HepG2 (cell line): ENCODE measurements around the gene VEGFB. TPM values are rescaled to one million over a fixed set of nuclear protein-coding genes. Genes with fewer than 3 reads are reported as not detected.

ENCODE experiments used
- ATF3 ChIP-seq: sonication (generic); formaldehyde crosslinking; IDR thresholded peaks from 2 replicates; pipeline ENCODE4 v1.4.0; 2020; ENCODE audit warnings: missing genetic modification reagents
- CBFB ChIP-seq: sonication (generic); formaldehyde crosslinking; IDR thresholded peaks from 2 replicates; pipeline ENCODE4 v1.4.0; 2020; ENCODE audit warnings: missing genetic modification reagents
- FOXK2 ChIP-seq: fragments of 450-650 bp; IDR thresholded peaks from 2 replicates; pipeline ENCODE4 v1.6.1; 2016
- MIXL1 ChIP-seq: IDR thresholded peaks from 2 replicates; pipeline ENCODE4 v1.6.1; 2016
- XBP1 ChIP-seq: sonication (generic); formaldehyde crosslinking; IDR thresholded peaks from 2 replicates; pipeline ENCODE4 v1.5.0; 2020; ENCODE audit warnings: missing genetic modification reagents
- ZBTB1 ChIP-seq: sonication (generic); formaldehyde crosslinking; IDR thresholded peaks from 2 replicates; pipeline ENCODE4 v1.4.0; 2020; ENCODE audit warnings: missing genetic modification reagents, borderline replicate concordance
- ZNF275 ChIP-seq: sonication (generic); formaldehyde crosslinking; IDR thresholded peaks from 2 replicates; pipeline ENCODE4 v1.8.0; 2022; ENCODE audit warnings: missing genetic modification reagents, mild to moderate bottlenecking, inconsistent platforms, borderline replicate concordance
- ZNF558 ChIP-seq: sonication (generic); formaldehyde crosslinking; IDR thresholded peaks from 2 replicates; pipeline ENCODE4 v1.9.0; 2022; ENCODE audit warnings: mild to moderate bottlenecking, missing genetic modification reagents, borderline replicate concordance
- ZNF850 ChIP-seq: sonication (generic); formaldehyde crosslinking; conservative IDR thresholded peaks from 2 replicates; pipeline ENCODE4 v1.9.0; 2021; ENCODE audit warnings: mild to moderate bottlenecking, missing genetic modification reagents
- ZSCAN31 ChIP-seq: sonication (generic); formaldehyde crosslinking; IDR thresholded peaks from 2 replicates; pipeline ENCODE4 v1.5.0; 2020; ENCODE audit warnings: low read depth, mild to moderate bottlenecking, missing genetic modification reagents
- polyA plus RNA-seq, 8 experiments: library from polyadenylated mRNA; depleted of rRNA in 3 of 8; stranded (reverse) in 7 of 8; unstranded in 1 of 8; fragments of >200 nt; fragmentation: Illumina TruSeq in 4 of 8; extraction: Trizol in 4 of 8; gene quantifications; 2 replicates each; pipeline versions ENCODE4 v1.2.1 to v1.2.3, GENCODE V29; 2011 to 2016; ENCODE audit warnings: low read depth in 4 of 8, missing spikeins in 1 of 8, mixed read lengths in 1 of 8; ENCODE audit not compliant: insufficient read depth in 1 of 8
- total RNA-seq, 5 experiments: library from RNA; depleted of rRNA; stranded (reverse); fragments of >200 nt; fragmentation: Illumina TruSeq; extraction: Trizol; gene quantifications; 2 replicates each; pipeline ENCODE4 v1.2.3, GENCODE V29; 2016; ENCODE audit warnings: low read depth in 1 of 5
- TF ChIP-seq, protein P1 (sequence below): sonication (generic); formaldehyde crosslinking; IDR thresholded peaks from 2 replicates; pipeline ENCODE4 v1.4.0; 2020; ENCODE audit warnings: missing genetic modification reagents, borderline replicate concordance
- TF ChIP-seq, protein P2 (sequence below): sonication (generic); formaldehyde crosslinking; IDR thresholded peaks from 2 replicates; pipeline ENCODE4 v1.9.0; 2022; ENCODE audit warnings: missing genetic modification reagents, mild to moderate bottlenecking, borderline replicate concordance
- TF ChIP-seq, protein P3 (sequence below): sonication (generic); formaldehyde crosslinking; IDR thresholded peaks from 2 replicates; pipeline ENCODE4 v1.4.0; 2020; ENCODE audit warnings: mild to moderate bottlenecking, missing genetic modification reagents
- TF ChIP-seq, protein P4 (sequence below): sonication (generic); formaldehyde crosslinking; IDR thresholded peaks from 2 replicates; pipeline ENCODE4 v1.8.1; 2023; ENCODE audit warnings: mild to moderate bottlenecking, moderate library complexity, missing genetic modification reagents

VEGFB gene
- total and polyA plus RNA-seq, 2 of the 13 experiments (the other 11 are each of a cell fraction or from before 2014, with no cell fraction given), result 9.0 to 11.3 TPM

- TF ChIP-seq, protein P1, sequence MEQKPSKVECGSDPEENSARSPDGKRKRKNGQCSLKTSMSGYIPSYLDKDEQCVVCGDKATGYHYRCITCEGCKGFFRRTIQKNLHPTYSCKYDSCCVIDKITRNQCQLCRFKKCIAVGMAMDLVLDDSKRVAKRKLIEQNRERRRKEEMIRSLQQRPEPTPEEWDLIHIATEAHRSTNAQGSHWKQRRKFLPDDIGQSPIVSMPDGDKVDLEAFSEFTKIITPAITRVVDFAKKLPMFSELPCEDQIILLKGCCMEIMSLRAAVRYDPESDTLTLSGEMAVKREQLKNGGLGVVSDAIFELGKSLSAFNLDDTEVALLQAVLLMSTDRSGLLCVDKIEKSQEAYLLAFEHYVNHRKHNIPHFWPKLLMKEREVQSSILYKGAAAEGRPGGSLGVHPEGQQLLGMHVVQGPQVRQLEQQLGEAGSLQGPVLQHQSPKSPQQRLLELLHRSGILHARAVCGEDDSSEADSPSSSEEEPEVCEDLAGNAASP (CRISPR knock-in tag), result peak; percentile 55
- peak; percentile 40; the same call in 1 of the 2 replicates for TF ChIP-seq ZNF558 (CRISPR knock-in tag)
- TF ChIP-seq ZBTB1 (CRISPR knock-in tag), result no peak
- peak; percentile 69; the same call in 1 of the 2 replicates for TF ChIP-seq ZSCAN31
- TF ChIP-seq CBFB (CRISPR knock-in tag), result 0 out of 2 replicates have a peak, but pooled peaks have one; percentile 10
- TF ChIP-seq, protein P2, sequence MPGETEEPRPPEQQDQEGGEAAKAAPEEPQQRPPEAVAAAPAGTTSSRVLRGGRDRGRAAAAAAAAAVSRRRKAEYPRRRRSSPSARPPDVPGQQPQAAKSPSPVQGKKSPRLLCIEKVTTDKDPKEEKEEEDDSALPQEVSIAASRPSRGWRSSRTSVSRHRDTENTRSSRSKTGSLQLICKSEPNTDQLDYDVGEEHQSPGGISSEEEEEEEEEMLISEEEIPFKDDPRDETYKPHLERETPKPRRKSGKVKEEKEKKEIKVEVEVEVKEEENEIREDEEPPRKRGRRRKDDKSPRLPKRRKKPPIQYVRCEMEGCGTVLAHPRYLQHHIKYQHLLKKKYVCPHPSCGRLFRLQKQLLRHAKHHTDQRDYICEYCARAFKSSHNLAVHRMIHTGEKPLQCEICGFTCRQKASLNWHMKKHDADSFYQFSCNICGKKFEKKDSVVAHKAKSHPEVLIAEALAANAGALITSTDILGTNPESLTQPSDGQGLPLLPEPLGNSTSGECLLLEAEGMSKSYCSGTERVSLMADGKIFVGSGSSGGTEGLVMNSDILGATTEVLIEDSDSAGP, result peak; percentile 71; the same call in 1 of the 2 replicates
- TF ChIP-seq MIXL1, result 0 out of 2 replicates have a peak, but pooled peaks have one; percentile 40
- no peak for TF ChIP-seq XBP1 (CRISPR knock-in tag)
- TF ChIP-seq, protein P3, sequence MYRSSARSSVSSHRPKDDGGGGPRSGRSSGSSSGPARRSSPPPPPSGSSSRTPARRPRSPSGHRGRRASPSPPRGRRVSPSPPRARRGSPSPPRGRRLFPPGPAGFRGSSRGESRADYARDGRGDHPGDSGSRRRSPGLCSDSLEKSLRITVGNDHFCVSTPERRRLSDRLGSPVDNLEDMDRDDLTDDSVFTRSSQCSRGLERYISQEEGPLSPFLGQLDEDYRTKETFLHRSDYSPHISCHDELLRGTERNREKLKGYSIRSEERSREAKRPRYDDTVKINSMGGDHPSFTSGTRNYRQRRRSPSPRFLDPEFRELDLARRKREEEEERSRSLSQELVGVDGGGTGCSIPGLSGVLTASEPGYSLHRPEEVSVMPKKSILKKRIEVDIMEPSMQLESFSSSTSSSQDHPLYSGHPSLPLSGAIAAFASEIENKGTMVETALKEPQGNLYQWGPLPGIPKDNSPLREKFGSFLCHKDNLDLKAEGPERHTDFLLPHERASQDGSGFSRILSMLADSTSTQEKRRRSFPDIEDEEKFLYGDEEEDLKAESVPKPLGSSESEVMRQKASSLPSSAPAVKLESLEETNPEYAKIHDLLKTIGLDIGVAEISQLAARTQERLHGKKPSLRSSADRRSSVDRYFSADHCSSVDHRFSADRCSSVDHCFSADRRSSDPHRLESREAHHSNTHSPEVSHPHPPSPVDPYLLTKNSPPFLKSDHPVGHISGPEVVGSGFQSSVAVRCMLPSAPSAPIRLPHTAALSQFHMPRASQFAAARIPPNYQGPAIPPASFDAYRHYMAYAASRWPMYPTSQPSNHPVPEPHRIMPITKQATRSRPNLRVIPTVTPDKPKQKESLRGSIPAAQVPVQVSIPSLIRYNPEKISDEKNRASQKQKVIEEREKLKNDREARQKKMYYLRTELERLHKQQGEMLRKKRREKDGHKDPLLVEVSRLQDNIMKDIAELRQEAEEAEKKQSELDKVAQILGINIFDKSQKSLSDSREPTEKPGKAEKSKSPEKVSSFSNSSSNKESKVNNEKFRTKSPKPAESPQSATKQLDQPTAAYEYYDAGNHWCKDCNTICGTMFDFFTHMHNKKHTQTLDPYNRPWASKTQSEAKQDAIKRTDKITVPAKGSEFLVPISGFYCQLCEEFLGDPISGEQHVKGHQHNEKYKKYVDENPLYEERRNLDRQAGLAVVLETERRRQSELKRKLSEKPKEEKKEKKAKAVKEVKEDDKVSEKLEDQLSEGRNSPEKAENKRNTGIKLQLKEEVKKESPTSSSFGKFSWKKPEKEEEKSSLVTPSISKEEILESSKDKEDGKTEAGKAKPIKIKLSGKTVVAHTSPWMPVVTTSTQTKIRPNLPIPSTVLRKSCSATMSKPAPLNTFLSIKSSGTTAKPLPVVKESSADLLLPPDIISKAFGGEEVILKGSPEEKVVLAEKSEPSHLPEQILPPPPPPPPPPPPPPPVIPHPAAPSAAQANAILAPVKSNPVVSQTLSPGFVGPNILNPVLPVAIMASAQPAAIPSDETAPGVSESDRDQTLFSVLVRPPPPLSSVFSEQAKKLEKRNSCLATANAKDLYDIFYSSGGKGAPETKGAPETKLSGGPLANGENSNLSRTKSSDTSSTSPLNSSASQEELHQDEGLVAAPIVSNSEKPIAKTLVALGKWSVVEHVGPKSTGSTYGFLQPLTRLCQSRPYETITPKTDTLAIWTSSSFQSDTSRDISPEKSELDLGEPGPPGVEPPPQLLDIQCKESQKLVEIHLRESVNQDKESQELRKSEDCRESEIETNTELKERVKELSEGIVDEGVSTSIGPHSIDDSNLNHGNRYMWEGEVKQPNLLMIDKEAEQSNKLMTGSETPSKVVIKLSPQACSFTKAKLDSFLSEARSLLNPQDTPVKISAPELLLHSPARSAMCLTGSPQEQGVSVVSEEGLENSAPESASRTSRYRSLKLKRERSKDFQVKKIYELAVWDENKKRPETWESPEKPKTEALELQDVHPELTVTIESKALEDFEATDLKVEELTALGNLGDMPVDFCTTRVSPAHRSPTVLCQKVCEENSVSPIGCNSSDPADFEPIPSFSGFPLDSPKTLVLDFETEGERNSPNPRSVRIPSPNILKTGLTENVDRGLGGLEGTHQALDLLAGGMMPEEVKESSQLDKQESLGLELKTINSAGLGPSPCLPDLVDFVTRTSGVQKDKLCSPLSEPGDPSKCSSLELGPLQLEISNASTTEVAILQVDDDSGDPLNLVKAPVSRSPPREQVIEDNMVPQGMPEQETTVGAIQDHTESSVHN (CRISPR knock-in tag), result no peak
- TF ChIP-seq ATF3, result peak; percentile 59; the same call in 1 of the 2 replicates
- no peak for TF ChIP-seq FOXK2
- TF ChIP-seq ZNF275 (CRISPR knock-in tag), result peak; percentile 23; the same call in 1 of the 2 replicates
- no peak for TF ChIP-seq ZNF850
- TF ChIP-seq, protein P4, sequence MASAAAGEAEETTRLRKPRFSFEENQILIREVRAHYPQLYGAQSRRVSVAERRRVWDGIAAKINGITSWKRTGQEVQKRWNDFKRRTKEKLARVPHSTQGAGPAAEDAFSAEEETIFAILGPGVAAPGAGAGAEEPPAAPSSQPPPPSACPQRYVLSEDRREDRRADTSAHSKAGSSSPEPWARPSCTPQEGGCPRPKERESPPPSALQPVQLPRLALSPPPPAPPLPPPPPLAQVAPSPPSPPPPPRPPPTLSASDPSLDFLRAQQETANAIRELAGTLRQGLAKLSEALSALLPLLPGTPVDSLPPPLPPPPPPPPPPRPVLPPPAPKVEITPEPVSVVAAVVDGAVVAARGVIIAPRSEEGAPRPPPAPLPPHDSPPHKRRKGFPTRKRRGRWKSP, result peak; percentile 19; the same call in 1 of the 2 replicates
Observed at GRCh38 chr11:64269540-64270220, 35.3 kb downstream of the VEGFB start (continued).
